ENCODE results near the gene NHEJ1.

GRCh38 chr2:219174146-219174545, 13.5 kb upstream of the NHEJ1 start:
- TF ChIP-seq CTCF (IDR thresholded peaks at IDR 0.05): no peak
- TF ChIP-seq POLR2A (IDR thresholded peaks at IDR 0.05): no peak
- no peak for TF ChIP-seq POLR2AphosphoS5 (IDR thresholded peaks at IDR 0.05)
- no peak for TF ChIP-seq EP300 (IDR thresholded peaks at IDR 0.05)
